Ovary (tissue), 9 donors: ENCODE measurements around the gene CTNNBL1. TPM values are rescaled to one million over a fixed set of nuclear protein-coding genes. Genes with fewer than 3 reads are reported as not detected.
"Not testable (repeated sequence)": the region's sequence is repeated elsewhere in the genome, so short reads cannot be mapped to it uniquely, and the experiment has no call there.

ENCODE experiments used
- DNase-seq, 5 donors: peaks; one replicate each; pipeline ENCODE4 v3.0.0-alpha.2; 2019 to 2020
- H3K27ac ChIP-seq, 2 donors: fragments of 200-600 bp; one replicate each; pipeline versions ENCODE4 v1.5.1 to v1.8.0; 2019 to 2022
- H3K27me3 ChIP-seq: fragments of 200-600 bp; one replicate; pipeline ENCODE4 v1.8.0; 2022
- H3K36me3 ChIP-seq: fragments of 200-600 bp; sonication (generic); one replicate; pipeline ENCODE4 v1.5.1; 2019
- H3K4me1 ChIP-seq: one replicate; pipeline ENCODE4 v1.8.1; 2013; ENCODE audit warnings: mild to moderate bottlenecking, moderate library complexity; ENCODE audit not compliant: insufficient read depth
- H3K4me3 ChIP-seq: fragments of 200-600 bp; sonication (generic); one replicate; pipeline ENCODE4 v1.5.1; 2017
- H3K9me3 ChIP-seq, 2 donors: fragments of 200-600 bp in 1 of 2; sonication (generic) in 1 of 2; one replicate each; pipeline versions ENCODE4 v1.5.1 to v1.8.1; 2013 to 2019; ENCODE audit warnings: mild to moderate bottlenecking in 1 of 2, moderate library complexity in 1 of 2
- EP300 ChIP-seq: sonication (generic); formaldehyde crosslinking; IDR thresholded peaks from one replicate; pipeline ENCODE4 v1.6.1; 2017; ENCODE audit warnings: antibody characterized with exemption
- POLR2A ChIP-seq: fragments of 450-650 bp; IDR thresholded peaks from one replicate; pipeline ENCODE4 v1.6.1; 2017; ENCODE audit warnings: antibody characterized with exemption, mild to moderate bottlenecking, moderate library complexity
- WGBS, 3 donors: extraction: QIAGEN DNeasy Blood & Tissue Kit in 1 of 3; methylation state at CpG; one replicate each; pipeline versions ENCODE4 v1.1.5 to v1.1.7; 2013 to 2017; 5-methylcytosine and 5-hydroxymethylcytosine counted together
- intact Hi-C, 4 donors: fragments of 100-400 bp; cut with DNase I; formaldehyde crosslinking; loops; one replicate each; pipeline versions ENCODE4 v1.11.0 to v1.15.1; 2022 to 2023
- polyA plus RNA-seq, 2 donors: library from polyadenylated mRNA; stranded (reverse); fragments of 200-250 nt in 1 of 2; fragments of 350-450 nt in 1 of 2; fragmentation: Illumina TruSeq in 1 of 2; extraction: RNeasy Lipid Tissue Mini Kit (QIAGEN cat#74804) in 1 of 2; gene quantifications; one replicate each; pipeline ENCODE4 v1.2.3, GENCODE V29; 2013 to 2014
- total RNA-seq, 7 donors: library from RNA; depleted of rRNA in 2 of 7; stranded (reverse); fragments of >200 nt in 2 of 7; fragmentation: NEBNext Ultra II Directional in 3 of 7; extraction: Animal tissue kit (Norgen Biotek cat#: 25700) in 3 of 7; gene quantifications; one replicate each; pipeline versions ENCODE4 v1.1.0 to v1.2.4, GENCODE V29; 2016 to 2023
- TF ChIP-seq, protein P1 (sequence below), 3 donors: fragments of 450-650 bp in 2 of 3; fragments of 200-600 bp in 1 of 3; IDR thresholded peaks; one replicate each; pipeline versions ENCODE4 v1.5.1 to v1.8.0; 2016 to 2022; ENCODE audit warnings: antibody characterized with exemption in 3 of 3, mild to moderate bottlenecking in 1 of 3
- donor health status: DM: no; HTN: no; CAD: no; lungs with moderate emphysema.
- donor health status: DM: no; HTN: no; CAD: no.
- donor health status: Bipolar disorder and iron deficiency.
- donor health status: DM: yes; HTN: yes; CAD: no.
- donor health status: DM: no; HTN: no; CAD: no.
- donor health status: DM: yes; HTN: yes; CAD: no.

CTNNBL1 gene
- total and polyA plus RNA-seq, 9 donors, result 17.3 to 58.7 (median 42.3) TPM

DNA sequence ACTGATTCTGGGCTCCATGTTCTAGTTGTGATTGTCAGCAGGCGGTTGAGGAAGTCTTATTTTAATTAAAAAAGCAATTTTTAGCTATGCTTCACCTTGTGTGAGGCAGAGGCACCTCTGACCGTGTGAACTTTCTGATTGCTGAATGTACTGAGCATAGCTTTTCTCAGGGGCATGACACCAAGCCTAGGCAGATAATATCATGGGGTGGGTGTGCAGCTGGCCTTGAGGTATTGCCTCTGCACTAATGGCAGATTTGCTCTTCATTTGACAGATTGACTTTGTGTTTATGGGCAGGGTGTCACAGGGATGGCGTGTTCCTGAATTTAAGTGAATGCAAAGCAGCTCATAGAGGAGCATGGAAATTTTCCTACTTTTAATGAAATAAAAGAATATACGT lies 19.6 kb downstream of the CTNNBL1 start:
- 89 to 93% (median 92%) methylated on average over 4 of the region's 4 CpGs for WGBS, 3 donors
- intact Hi-C loops, result no loop called here
- Histone ChIP-seq H3K9me3 (no peaks in the 10 kb centered on the region), H3K27me3 (no peaks in the 10 kb centered on the region), H3K4me1 (peaks cover 1% of the 10 kb centered on the region), H3K27ac (no peak overlapping the region), H3K4me3 (no peak overlapping the region), H3K36me3 (no peaks in the 10 kb centered on the region)
- TF ChIP-seq, protein P1, sequence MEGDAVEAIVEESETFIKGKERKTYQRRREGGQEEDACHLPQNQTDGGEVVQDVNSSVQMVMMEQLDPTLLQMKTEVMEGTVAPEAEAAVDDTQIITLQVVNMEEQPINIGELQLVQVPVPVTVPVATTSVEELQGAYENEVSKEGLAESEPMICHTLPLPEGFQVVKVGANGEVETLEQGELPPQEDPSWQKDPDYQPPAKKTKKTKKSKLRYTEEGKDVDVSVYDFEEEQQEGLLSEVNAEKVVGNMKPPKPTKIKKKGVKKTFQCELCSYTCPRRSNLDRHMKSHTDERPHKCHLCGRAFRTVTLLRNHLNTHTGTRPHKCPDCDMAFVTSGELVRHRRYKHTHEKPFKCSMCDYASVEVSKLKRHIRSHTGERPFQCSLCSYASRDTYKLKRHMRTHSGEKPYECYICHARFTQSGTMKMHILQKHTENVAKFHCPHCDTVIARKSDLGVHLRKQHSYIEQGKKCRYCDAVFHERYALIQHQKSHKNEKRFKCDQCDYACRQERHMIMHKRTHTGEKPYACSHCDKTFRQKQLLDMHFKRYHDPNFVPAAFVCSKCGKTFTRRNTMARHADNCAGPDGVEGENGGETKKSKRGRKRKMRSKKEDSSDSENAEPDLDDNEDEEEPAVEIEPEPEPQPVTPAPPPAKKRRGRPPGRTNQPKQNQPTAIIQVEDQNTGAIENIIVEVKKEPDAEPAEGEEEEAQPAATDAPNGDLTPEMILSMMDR (IDR thresholded peaks at IDR 0.05), result no peak
- no peak for TF ChIP-seq EP300
- no peak for TF ChIP-seq POLR2A
- no peak for DNase-seq

DNA sequence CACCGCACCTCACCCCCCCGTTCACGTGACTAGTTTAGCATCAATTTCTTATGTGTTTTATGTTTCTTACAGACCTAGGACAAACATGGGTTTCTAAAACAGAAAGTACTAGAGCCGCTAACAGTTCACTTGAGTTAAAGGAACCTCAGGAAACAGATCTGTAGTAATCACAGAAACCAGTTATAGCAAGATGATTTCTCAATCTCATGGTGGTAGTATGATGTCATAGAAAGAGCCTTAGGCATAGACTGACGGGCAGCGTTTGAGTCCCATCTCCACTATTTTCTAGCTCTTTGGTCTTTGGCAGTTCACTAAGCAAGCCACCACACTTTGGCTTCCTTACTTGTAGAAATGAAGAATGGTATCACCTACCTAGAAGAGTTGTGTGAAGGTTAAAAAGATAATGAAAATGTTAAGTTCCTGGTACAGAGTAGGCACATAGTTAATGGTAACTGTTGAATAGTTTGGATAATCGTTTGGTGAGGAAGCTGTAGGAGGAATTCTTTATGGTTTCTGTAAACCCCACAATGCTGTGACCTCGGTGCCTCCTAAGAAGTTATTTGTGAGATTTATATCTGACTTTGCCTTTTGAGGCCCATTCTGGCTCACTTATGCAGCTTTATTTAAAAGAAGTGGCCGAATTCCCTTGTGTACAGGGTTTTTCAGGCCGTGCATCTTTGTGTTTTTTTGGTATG lies 21.3 kb downstream of the CTNNBL1 start:
- no peak for DNase-seq
- Histone ChIP-seq H3K4me1 (peaks cover 1% of the 10 kb centered on the region), H3K9me3 (no peaks in the 10 kb centered on the region), H3K36me3 (no peaks in the 10 kb centered on the region), H3K4me3 (no peak overlapping the region), H3K27ac (no peak overlapping the region), H3K27me3 (no peaks in the 10 kb centered on the region)
- WGBS, 3 donors, result 75 to 76% (median 75%) methylated on average over 10 of the region's 10 CpGs
- TF ChIP-seq, protein P1 (IDR thresholded peaks at IDR 0.05), result no peak
- TF ChIP-seq POLR2A, result no peak
- no peak for TF ChIP-seq EP300
- intact Hi-C loops, result no loop called here

DNA sequence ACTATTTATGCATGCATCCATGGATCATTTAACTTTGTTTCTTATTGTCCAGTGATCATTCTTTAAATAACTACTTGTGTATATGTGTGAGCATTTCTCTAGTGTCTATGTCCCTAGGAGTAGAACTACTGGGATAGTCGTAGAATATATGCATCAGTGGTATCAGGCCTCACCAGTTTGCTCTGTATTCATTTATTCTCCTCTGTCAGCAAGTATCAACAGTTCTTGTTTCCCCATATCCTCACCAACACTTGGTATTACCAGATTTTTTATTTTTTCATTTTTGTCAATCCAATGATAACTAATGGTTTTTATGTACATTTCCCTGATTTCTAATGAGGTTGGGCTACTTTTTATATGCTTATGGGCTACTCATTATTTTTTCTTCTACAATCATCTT lies 27.9 kb downstream of the CTNNBL1 start:
- intact Hi-C loops, result no loop called here
- H3K27ac ChIP-seq, result no peak overlapping the region
- no peaks in the 10 kb centered on the region for H3K27me3 ChIP-seq
- no peaks in the 10 kb centered on the region for H3K4me1 ChIP-seq
- WGBS, 3 donors, result 93 to 100% (median 98%) methylated on average over 1 of the region's 1 CpG
- TF ChIP-seq POLR2A (no peak), EP300 (no peak)
- TF ChIP-seq, protein P1 (IDR thresholded peaks at IDR 0.05), result no peak
- no peak overlapping the region for H3K4me3 ChIP-seq
- no peak for DNase-seq
- H3K9me3 ChIP-seq, result no peaks in the 10 kb centered on the region
- H3K36me3 ChIP-seq, result no peaks in the 10 kb centered on the region

DNA sequence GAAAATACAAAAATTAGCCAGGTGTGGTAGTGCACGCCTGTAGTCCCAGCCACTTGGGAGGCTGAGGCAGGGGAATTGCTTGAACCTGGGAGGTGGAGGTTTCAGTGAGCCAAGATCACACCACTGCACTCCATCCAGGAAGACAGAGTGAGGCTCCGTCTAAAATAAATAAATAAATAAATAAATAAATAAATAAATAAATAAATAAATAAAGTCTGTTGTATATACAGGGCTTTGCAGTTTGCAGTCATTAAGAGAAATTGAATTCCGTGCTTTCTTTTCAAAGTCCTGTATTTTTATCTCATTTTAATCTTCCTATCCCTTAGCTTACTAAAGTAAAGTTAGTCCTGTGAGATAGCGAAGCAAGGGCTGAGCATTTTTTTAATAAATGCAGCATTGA lies 28.5 kb downstream of the CTNNBL1 start:
- intact Hi-C loops, H3K27ac ChIP-seq, H3K27me3 ChIP-seq, H3K36me3 ChIP-seq, H3K4me1 ChIP-seq, DNase-seq, H3K4me3 ChIP-seq, H3K9me3 ChIP-seq: not testable (repeated sequence)
- WGBS, 3 donors, result 96 to 98% (median 98%) methylated on average over 4 of the region's 4 CpGs

DNA sequence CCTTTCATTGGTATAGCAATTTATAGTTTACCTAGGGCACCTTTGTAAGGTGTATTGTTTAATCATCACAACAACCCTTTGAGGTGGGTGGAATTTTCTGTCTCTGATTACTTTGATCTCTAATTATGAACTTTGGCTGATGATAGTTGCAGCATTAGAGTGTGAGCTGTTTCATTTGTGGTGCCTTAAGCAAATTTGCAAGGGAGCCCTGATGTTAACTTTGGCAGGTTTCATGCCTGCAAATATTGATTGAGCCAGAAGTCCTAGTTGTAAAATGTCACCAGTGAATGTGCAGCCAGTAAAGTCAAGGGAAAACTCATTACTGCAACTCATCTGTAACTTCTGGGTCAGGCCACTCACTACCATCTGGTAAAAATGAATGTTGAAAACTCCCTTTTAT lies 29.8 kb downstream of the CTNNBL1 start:
- Histone ChIP-seq H3K27me3 (no peaks in the 10 kb centered on the region), H3K27ac (no peak overlapping the region), H3K4me1 (no peaks in the 10 kb centered on the region), H3K36me3 (no peaks in the 10 kb centered on the region), H3K9me3 (no peaks in the 10 kb centered on the region), H3K4me3 (no peak overlapping the region)
- TF ChIP-seq, protein P1 (IDR thresholded peaks at IDR 0.05), result no peak
- TF ChIP-seq POLR2A, result no peak
- intact Hi-C loops, result no loop called here
- no peak for DNase-seq
